Measurements from ENCODE around the gene GRIK4.

Gene GRIK4

DNA sequence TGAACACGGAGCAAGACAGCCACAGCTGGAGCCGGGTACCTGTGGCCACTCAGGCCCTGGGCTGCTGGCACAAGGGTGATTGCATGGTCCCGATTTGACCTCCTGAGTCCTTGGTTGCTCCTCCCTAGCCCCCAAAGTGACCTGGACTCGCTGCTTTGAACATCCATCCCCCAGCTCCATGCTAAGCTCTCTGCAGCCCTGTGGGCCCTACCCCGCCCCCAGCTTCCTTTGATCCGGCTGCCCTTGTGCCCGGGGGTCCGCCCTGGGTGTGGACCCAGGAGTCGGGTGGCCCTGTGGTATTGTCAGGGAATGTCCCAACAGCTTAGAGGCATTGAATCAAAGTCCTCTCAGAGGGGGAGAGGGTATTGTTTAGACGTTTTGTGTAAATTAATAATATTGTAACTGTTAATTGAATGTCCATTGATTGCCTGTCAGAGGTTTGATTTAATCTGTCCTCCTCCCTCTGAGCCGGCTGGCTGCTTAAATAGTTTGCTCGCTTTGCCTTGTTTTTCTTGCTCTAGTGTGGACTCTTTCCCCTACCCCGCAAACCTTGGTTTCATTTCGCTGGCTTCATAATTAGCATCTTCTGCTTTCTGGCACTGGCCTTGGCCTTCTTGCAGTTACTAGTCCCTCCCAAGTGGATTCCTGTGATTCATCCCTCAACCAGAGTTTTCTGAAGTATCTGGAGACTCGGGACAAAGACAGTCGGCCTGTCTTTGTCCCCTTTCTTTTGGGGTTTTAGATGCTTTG lies 20.7 kb downstream of the GRIK4 start:
- H3K4me3 ChIP-seq (ENCODE audit: low read depth, low read length), result no peak overlapping the region
- peak; percentile 41 for DNase-seq (ENCODE audit: low read depth)
- TF ChIP-seq CTCF (conservative IDR thresholded peaks at IDR 0.05; ENCODE audit: low read depth, low read length), result no peak

DNA sequence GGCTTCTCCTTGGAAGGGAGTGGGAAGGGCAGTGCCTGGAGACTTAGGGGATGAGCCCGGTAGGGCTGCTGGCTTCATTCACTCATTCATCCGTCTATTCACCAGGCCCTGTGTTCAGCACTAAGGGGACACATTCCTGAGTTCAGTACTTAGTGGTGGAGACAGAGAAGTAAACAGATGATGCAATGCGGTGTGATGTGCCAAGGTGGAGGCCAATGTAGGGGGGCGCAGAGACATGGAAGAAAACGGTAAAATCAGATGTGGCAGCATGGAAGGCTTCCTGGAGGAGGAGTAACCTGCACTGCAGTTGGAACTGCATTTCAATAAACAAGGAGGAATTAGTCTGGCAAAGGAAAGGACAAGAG lies 21.3 kb downstream of the GRIK4 start:
- TF ChIP-seq CTCF (conservative IDR thresholded peaks at IDR 0.05; ENCODE audit: low read depth, low read length), result no peak
- DNase-seq (ENCODE audit: low read depth), result peak; percentile 17
- no peak overlapping the region for H3K4me3 ChIP-seq (ENCODE audit: low read depth, low read length)

- no peak for TF ChIP-seq CTCF (conservative IDR thresholded peaks at IDR 0.05; ENCODE audit: low read depth, low read length)
- no peak overlapping the region for H3K4me3 ChIP-seq (ENCODE audit: low read depth, low read length)
- DNase-seq (ENCODE audit: low read depth), result no peak
Observed at GRCh38 chr11:120536091-120536796, 24.7 kb downstream of the GRIK4 start.

GRCh38 chr11:120536797-120537169 lies 25.2 kb downstream of the GRIK4 start:
- DNase-seq (ENCODE audit: low read depth), result no peak
- no peak for TF ChIP-seq CTCF (conservative IDR thresholded peaks at IDR 0.05; ENCODE audit: low read depth, low read length)
- H3K4me3 ChIP-seq (ENCODE audit: low read depth, low read length), result no peak overlapping the region

DNA sequence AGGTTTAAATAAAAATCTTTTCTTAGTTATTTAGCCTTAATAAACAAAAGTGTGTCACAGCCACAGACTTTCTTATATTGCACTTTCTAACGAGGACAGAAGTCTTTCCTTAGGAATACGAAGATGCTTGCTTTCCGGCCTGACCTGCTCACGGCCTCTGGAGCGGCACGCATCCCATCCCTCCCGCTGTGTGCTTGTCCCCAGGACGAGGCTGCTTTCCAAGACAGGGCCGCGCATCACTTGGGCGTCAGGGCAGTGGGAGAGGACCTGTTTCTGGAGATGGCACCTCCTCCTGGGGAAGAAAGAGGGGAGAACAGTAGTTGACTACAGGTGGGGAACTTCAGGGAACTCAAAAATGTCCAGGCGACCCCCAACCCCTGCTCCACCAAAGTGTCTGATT lies 26.4 kb downstream of the GRIK4 start:
- DNase-seq (ENCODE audit: low read depth), result no peak
- H3K4me3 ChIP-seq (ENCODE audit: low read depth, low read length), result no peak overlapping the region
- TF ChIP-seq CTCF (conservative IDR thresholded peaks at IDR 0.05; ENCODE audit: low read depth, low read length), result no peak

DNA sequence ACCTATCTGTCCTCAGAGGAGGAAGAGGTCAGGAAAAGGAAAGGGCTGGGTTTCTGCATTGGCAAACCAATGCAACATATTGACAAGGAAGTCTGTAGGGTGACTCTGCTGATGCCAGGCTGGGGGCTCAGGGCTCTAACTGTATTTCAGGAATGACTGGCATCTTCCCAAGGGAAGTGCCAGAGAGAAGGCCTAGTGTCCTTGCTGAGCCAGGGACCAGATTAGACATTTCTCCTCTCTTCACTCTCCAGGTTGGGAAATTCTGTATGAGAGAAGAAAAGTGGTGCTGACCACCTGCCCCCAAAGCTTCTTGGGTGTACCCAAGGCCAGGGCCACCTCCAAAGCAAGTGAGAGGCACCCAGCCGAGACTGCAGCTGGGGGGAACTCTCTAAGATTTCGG lies 27.2 kb downstream of the GRIK4 start:
- no peak overlapping the region for H3K4me3 ChIP-seq (ENCODE audit: low read depth, low read length)
- DNase-seq (ENCODE audit: low read depth), result no peak
- TF ChIP-seq CTCF (conservative IDR thresholded peaks at IDR 0.05; ENCODE audit: low read depth, low read length), result no peak

Measured in choroid plexus epithelial cell (primary cell).